ENCODE data around the gene SLC18A3. TPM values are rescaled to one million over a fixed set of nuclear protein-coding genes. Genes with fewer than 3 reads are reported as not detected.

Gene SLC18A3
- total and polyA plus RNA-seq, 7 donors = 0.16 to 2.5 (median 0.83) TPM; not detected in 3

- no peak for TF ChIP-seq CTCF (IDR thresholded peaks at IDR 0.05)
- TF ChIP-seq POLR2AphosphoS5 (IDR thresholded peaks at IDR 0.05) = no peak
- no peak for TF ChIP-seq POLR2A (IDR thresholded peaks at IDR 0.05)
- TF ChIP-seq EP300 (IDR thresholded peaks at IDR 0.05) = no peak
- no peak overlapping the region for H3K27ac ChIP-seq
- no peaks in the 10 kb centered on the region for H3K9me3 ChIP-seq
- H3K4me3 ChIP-seq = no peak overlapping the region
- H3K36me3 ChIP-seq = no peaks in the 10 kb centered on the region
- 85 to 87% methylated on average over 8 of the region's 8 CpGs for WGBS, 2 donors
- no peak for DNase-seq
- H3K27me3 ChIP-seq = peaks cover 0 to 45% (median 10%) of the 10 kb centered on the region in 3 donors
- no peaks in the 10 kb centered on the region for H3K4me1 ChIP-seq
- intact Hi-C loops (cut with DNase I) = no loop called here
Measured at GRCh38 chr10:49600046-49600445, 10.1 kb upstream of the SLC18A3 start.

GRCh38 chr10:49600781-49601400 lies 9.2 kb upstream of the SLC18A3 start:
- intact Hi-C loops (cut with DNase I) = no loop called here
- no peaks in the 10 kb centered on the region for H3K9me3 ChIP-seq

GRCh38 chr10:49601857-49602256 lies 8.3 kb upstream of the SLC18A3 start:
- no peak for DNase-seq
- H3K4me1 ChIP-seq = no peaks in the 10 kb centered on the region
- H3K27ac ChIP-seq = no peak overlapping the region
- TF ChIP-seq CTCF (IDR thresholded peaks at IDR 0.05) (no peak), POLR2A (IDR thresholded peaks at IDR 0.05) (no peak), POLR2AphosphoS5 (IDR thresholded peaks at IDR 0.05) (no peak), EP300 (IDR thresholded peaks at IDR 0.05) (no peak)
- intact Hi-C loops (cut with DNase I) = no loop called here
- peaks cover 0 to 58% (median 16%) of the 10 kb centered on the region in 3 donors for H3K27me3 ChIP-seq
- H3K9me3 ChIP-seq = no peaks in the 10 kb centered on the region
- H3K36me3 ChIP-seq = no peaks in the 10 kb centered on the region
- WGBS, 2 donors = 83 to 84% methylated on average over 7 of the region's 7 CpGs
- H3K4me3 ChIP-seq = no peak overlapping the region

More at GRCh38 chr10:49600781-49601400, 9.2 kb upstream of the SLC18A3 start:
- DNase-seq = no peak
- TF ChIP-seq POLR2AphosphoS5 (IDR thresholded peaks at IDR 0.05) (no peak), CTCF (IDR thresholded peaks at IDR 0.05) (no peak), EP300 (IDR thresholded peaks at IDR 0.05) (no peak), POLR2A (IDR thresholded peaks at IDR 0.05) (no peak)
- Histone ChIP-seq H3K27ac (no peak overlapping the region), H3K27me3 (peaks cover 0 to 53% (median 10%) of the 10 kb centered on the region in 3 donors), H3K36me3 (no peaks in the 10 kb centered on the region), H3K4me3 (no peak overlapping the region), H3K4me1 (no peaks in the 10 kb centered on the region)
- WGBS, 2 donors = 76 to 83% methylated on average over 4 of the region's 4 CpGs

DNA sequence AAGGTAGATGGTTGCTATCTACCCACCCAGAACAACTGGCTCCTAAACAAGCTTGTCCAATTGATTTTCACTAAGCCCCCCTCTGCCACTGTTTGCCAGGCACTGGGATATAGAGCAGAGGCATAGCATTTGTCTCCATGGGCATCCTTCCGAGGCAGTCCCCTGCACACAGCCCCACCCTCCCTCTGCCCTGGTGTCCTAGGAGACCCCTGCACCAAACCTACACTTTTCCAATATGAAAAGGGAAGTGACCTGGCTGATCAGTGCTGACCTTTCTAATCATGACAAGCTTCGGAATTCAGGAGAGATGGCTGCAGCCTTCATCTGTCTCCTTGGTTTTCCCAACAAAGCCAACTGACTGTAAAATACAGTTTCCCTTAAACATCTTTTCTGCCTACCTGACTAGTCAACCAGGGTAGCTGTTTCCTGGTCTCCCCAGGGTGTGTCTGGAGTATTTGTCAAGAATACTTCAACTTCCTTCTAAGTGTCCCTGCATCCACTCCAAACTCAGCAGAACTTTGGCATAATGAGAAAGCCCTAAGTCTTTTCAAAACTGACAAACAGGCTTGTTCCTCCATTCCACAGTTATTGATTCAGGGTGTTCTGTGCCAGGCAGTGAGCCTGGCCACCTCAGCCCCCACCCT lies 7.6 kb upstream of the SLC18A3 start:
- H3K36me3 ChIP-seq = no peaks in the 10 kb centered on the region
- WGBS, 2 donors = 75 to 81% methylated on average over 2 of the region's 2 CpGs
- DNase-seq = no peak
- TF ChIP-seq POLR2AphosphoS5 (IDR thresholded peaks at IDR 0.05) (no peak), POLR2A (IDR thresholded peaks at IDR 0.05) (no peak), EP300 (IDR thresholded peaks at IDR 0.05) (no peak), CTCF (IDR thresholded peaks at IDR 0.05) (no peak)
- intact Hi-C loops (cut with DNase I) = no loop called here
- no peak overlapping the region for H3K4me3 ChIP-seq
- no peaks in the 10 kb centered on the region for H3K4me1 ChIP-seq
- H3K27ac ChIP-seq = no peak overlapping the region
- H3K27me3 ChIP-seq = peaks cover 3 to 63% (median 21%) of the 10 kb centered on the region in 3 donors
- no peaks in the 10 kb centered on the region for H3K9me3 ChIP-seq

Data from sigmoid colon (tissue), 7 donors.